SH-SY5Y (cell line): ENCODE data around the gene SLC2A5.

Experiments used
- GATA2 ChIP-seq: IDR thresholded peaks from 2 replicates; pipeline ENCODE4 v1.6.1; 2011; ENCODE audit warnings: mild to moderate bottlenecking, low read depth, low read length
- GATA3 ChIP-seq: IDR thresholded peaks from 2 replicates; pipeline ENCODE4 v1.6.1; 2011; ENCODE audit warnings: low read depth, mild to moderate bottlenecking, low read length, moderate library complexity

GRCh38 chr1:9069326-9070100 is at the start of gene SLC2A5:
- TF ChIP-seq GATA3 (no peak), GATA2 (no peak)
